Fibroblast of mammary gland (primary cell): ENCODE data around the gene CNPPD1.
A peak's percentile ranks its signal among the peaks of the same experiment; 100 is the strongest.

Source experiments
- DNase-seq: peaks from one replicate; pipeline ENCODE4 v3.0.0-alpha.2; 2010; ENCODE audit warnings: low read depth
- H3K4me3 ChIP-seq: 2 replicates; pipeline ENCODE4 v1.5.1; 2011; ENCODE audit warnings: low read depth, mild to moderate bottlenecking, low read length, moderate library complexity; ENCODE audit not compliant: control insufficient read depth
- TF ChIP-seq, protein P1 (sequence below): conservative IDR thresholded peaks from 2 replicates; pipeline ENCODE4 v1.5.1; 2011; ENCODE audit warnings: low read depth, low read length, inconsistent platforms; ENCODE audit not compliant: control insufficient read depth, insufficient read depth

CNPPD1 gene

GRCh38 chr2:219213486-219214071, 36.9 kb upstream of the CNPPD1 start:
- no peak overlapping the region for H3K4me3 ChIP-seq
- TF ChIP-seq, protein P1, sequence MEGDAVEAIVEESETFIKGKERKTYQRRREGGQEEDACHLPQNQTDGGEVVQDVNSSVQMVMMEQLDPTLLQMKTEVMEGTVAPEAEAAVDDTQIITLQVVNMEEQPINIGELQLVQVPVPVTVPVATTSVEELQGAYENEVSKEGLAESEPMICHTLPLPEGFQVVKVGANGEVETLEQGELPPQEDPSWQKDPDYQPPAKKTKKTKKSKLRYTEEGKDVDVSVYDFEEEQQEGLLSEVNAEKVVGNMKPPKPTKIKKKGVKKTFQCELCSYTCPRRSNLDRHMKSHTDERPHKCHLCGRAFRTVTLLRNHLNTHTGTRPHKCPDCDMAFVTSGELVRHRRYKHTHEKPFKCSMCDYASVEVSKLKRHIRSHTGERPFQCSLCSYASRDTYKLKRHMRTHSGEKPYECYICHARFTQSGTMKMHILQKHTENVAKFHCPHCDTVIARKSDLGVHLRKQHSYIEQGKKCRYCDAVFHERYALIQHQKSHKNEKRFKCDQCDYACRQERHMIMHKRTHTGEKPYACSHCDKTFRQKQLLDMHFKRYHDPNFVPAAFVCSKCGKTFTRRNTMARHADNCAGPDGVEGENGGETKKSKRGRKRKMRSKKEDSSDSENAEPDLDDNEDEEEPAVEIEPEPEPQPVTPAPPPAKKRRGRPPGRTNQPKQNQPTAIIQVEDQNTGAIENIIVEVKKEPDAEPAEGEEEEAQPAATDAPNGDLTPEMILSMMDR = no peak
- no peak for DNase-seq

GRCh38 chr2:219213026-219213415, 36.3 kb upstream of the CNPPD1 start:
- DNase-seq = no peak
- TF ChIP-seq, protein P1 = no peak
- H3K4me3 ChIP-seq = no peak overlapping the region

- H3K4me3 ChIP-seq = no peak overlapping the region
- TF ChIP-seq, protein P1 = no peak
- no peak for DNase-seq
Observed at GRCh38 chr2:219210886-219211362, 34.2 kb upstream of the CNPPD1 start.

- TF ChIP-seq, protein P1 = no peak
- no peak for DNase-seq
- H3K4me3 ChIP-seq = no peak overlapping the region
Observed at GRCh38 chr2:219210196-219210885, 33.6 kb upstream of the CNPPD1 start.

- H3K4me3 ChIP-seq = no peak overlapping the region
- DNase-seq = no peak
- TF ChIP-seq, protein P1 = no peak
Observed at GRCh38 chr2:219209236-219210195, 32.8 kb upstream of the CNPPD1 start.

DNA sequence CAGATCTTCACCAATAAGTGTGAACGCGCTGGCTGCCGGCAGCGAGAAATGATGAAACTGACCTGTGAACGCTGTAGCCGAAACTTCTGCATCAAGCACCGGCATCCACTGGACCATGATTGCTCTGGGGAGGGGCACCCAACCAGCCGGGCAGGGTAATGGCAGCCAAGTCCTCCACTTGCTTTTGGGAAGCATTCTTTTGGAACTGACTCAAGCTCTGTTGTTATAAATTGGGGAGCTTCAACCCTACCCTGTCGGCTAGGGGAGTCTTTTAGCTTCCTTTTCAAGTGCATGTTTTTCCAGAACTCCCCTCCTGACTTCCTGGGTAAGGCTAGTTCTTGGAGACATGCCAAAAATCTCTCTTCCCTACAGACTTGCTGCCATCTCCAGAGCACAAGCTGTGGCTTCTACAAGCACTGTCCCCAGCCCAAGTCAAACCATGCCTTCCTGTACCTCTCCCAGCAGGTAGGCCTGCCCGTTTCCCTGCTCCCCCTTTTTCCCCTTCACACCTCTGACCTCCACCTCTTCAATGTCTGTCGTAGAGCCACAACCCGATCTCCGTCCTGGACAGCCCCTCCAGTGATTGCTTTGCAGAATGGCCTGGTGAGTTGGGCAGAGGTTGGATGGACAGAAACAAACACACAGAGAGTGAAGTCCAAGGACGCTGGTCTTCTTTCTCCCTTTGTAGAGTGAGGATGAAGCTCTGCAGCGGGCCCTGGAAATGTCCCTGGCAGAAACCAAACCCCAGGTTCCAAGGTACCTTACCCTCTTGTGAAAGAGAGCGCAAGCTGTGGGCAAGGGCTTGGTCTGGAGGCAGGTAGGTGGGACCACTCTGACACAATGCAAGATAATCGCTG, 31.4 kb upstream of the CNPPD1 start:
- H3K4me3 ChIP-seq = peak overlapping the region; percentile 70
- TF ChIP-seq, protein P1 = no peak
- peak; percentile 42 for DNase-seq
